HG03045 (cell line): Measurements from ENCODE around the gene PLCB4.

Experiments used
- ATAC-seq: cut with Tn5 transposase; IDR thresholded peaks from one replicate; pipeline ENCODE4 v1.9.1; 2021; ENCODE audit warnings: mild to moderate bottlenecking, moderate library complexity; ENCODE audit not compliant: unreplicated experiment

The PLCB4 gene

GRCh38 chr20:9301129-9302090, 232.5 kb downstream of the PLCB4 start:
- ATAC-seq, result no peak

DNA sequence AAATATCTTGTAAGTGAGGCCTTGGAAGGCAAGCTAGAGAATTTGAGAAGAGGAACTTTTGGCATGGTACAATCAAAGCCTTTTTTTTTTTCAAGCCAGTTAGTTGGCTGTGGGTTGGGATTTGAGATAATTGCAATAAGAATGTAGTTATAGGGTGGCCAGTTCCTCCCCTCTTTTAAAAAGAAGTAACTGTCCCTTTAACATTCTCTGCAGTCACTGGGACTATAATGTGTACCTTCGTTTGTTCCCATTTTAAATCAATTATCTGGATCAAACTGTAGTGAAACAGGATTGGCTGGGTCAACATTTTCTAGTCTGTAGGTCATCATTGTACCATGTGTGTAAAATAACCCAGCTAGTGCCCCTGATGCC, 233.2 kb downstream of the PLCB4 start:
- no peak for ATAC-seq

- no peak for ATAC-seq
Observed at GRCh38 chr20:9306521-9306920, 237.6 kb downstream of the PLCB4 start.

DNA sequence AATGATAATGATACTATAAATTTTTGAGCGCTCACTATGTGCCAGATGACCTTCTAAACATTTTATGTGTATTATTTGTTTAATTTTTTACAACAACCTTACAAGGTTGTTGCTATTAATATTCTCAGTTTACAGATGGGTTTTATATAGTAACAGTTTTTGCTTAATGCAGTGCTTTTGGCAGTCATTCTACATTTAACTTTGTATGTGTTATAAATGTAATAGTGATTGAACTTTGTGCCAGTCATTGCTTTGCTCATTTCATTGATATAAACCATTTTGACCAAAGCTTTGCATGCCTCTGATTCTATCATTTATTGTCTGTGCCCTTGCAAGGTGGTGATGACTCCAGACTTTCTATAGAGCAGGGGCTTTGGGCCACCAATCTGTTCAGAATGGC, 239.2 kb downstream of the PLCB4 start:
- no peak for ATAC-seq

DNA sequence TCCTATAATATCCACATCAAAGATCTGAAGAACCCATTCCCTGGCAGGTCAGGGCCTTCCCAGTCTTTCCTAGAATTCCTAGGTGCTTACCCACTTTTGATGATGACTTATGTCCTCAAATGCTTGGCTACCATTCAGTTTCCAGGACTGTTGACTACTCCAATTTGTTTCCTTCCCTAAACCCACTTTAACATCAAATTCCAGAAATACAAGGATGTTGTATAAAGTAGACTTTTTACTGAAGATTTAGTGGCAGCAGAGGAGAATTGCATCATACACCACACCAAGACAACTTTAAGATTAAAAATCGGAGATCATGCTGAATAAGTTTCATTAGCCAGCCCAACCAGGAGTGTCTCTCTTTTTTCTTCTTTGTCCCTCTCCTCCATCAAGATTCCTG, 242.2 kb downstream of the PLCB4 start:
- ATAC-seq, result no peak

GRCh38 chr20:9319687-9320384, 250.9 kb downstream of the PLCB4 start:
- ATAC-seq, result no peak

DNA sequence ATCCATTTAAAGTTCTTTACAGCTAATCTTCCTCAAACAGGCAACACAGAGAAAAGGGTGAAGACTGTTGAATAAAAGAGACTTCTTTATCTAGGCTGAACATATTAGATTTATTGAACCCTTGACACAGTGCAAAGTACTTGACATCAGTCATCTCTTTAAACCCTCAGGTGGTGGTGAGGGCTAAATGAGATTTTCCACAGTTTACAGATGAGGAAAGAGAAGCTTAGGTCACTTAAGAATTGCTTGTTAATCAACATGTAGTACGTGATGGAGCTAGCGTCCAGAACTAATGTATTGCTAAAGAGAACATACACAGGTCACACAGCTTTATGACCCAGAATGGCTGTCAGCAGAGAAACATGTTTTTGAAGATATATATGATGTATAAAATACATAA, 252.1 kb downstream of the PLCB4 start:
- ATAC-seq, result no peak

- no peak for ATAC-seq
Observed at GRCh38 chr20:9322661-9323060, 253.8 kb downstream of the PLCB4 start.

GRCh38 chr20:9323622-9324021, 254.7 kb downstream of the PLCB4 start:
- no peak for ATAC-seq

DNA sequence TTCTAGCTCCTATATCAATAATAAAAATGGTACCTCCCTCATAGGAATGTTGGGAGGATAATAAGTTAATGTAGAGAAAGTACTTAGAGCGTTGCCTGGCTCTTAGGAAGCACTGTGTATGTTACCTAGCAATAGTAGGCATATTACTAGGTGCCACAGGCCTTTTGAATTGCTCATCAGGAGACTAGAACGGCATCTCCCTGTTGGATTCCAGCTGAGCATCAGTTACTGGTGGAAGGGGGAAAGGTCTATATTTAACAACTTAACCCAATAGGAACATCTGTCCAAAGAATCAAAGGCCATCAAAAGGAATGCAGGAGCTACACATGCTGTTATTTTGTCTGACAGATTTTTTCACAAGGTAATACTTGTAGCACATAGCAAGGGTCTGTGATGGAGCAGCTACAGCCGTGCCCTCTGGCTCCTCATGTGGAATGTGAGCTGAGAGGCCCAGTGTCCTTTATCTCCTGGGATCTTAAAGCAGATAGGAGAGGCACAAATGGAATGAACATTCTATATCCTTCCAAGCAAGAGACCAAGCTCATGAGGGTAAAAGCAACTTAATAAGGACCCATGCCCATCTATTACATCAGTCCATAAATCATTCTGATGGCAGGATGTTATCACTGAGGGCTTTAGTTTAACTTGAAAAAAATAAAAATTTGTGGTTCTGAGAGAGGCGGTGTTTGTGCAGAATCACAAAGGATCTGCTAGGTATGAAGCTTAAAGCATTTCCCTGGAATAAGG, 260.6 kb downstream of the PLCB4 start:
- ATAC-seq, result no peak

- no peak for ATAC-seq
Observed at GRCh38 chr20:9330151-9330550, 261.3 kb downstream of the PLCB4 start.

DNA sequence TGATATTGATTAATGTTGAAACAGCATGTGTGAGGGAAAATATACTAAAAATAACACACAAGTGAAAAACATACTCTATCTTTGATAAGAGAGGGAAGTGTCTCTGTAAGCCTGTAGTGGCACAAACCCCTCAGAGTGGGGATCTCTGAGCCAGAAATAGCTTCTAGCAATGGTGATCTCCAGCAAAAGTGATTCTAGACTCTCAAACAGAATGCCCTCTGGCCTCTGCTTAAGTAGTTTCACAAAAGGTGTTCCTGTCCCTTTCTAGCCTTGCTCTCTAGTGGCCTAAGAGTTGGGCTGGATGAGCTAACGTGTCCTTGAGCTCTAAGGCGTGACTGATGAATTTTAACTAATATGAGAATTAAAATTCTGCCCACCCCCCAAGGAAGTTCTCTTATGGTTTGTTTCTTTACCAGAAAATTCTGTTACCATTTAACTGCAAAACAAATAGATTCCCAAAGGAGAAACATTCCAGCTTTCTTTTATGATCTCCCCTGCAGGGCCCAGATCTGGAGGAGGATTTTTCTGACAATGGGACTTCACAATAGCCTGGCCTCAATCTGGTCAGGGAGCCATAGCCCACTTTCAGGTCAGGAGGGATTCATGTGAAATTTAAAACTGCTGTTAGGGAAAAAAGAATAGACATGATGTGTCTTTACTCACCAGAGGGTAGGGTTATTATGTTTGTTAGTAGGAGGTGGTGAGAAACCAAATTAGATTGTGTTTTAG, 263.0 kb downstream of the PLCB4 start:
- ATAC-seq, result no peak

GRCh38 chr20:9332791-9333479, 264.0 kb downstream of the PLCB4 start:
- ATAC-seq, result no peak

GRCh38 chr20:9334866-9335265, 266.0 kb downstream of the PLCB4 start:
- no peak for ATAC-seq

DNA sequence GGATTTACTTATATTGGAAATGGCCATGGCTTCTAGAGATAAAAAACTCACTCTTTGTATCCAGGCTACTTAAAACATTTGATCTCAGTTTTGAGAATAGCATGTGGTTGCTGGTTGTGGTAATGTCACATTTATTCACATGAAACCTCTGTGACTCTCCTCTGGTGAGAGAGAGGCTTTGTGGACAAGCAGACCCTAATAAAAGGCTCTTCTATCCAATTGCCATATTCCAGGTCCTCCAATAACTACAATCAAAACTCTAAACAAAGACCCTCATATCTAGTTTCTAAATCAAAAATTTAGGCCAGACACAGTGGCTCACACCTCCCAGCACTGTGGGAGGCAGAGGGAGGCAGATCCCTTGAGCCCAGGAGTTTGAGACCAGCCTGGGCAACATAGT, 269.2 kb downstream of the PLCB4 start:
- no peak for ATAC-seq

DNA sequence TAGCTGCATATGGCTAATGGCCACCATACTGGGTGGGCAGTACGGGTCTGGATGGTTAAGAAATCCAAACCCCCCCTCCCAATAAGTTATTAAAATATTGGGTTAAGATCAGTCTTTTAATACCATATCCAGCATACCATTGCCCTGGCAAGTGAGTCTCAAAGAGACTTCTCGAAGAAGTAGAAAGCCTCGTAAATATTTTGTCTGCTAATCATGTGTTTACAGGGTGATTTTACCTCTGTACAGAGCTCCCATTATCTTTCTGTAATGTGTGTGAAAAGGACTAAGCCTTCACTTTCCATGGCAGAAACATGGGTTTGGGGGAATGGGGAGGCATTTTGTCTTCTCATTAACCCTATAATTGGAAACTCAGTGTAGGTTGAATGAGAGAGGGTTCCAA, 270.8 kb downstream of the PLCB4 start:
- ATAC-seq, result no peak

- no peak for ATAC-seq
Observed at GRCh38 chr20:9342651-9343050, 273.8 kb downstream of the PLCB4 start.

- ATAC-seq, result no peak
Observed at GRCh38 chr20:9344083-9344920, 275.4 kb downstream of the PLCB4 start.

DNA sequence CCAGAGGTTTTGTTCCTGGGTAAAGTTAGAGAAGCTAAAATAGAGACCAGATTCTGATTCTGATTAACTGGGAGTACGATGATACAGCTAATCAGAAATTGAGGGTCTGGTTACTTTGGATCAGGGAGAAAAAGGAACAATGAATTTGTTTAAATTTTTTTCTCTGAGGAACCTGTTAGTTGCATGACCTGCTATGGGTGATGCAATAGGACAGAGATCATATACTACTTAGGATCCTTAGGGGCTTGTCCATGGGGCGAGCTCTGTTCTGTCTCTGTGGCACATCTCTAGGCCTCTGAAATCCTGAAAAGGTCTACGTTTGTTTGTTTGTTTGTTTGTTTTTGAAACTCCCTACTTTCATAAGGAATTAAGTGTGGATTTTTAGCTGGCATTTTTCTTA, 279.4 kb downstream of the PLCB4 start:
- no peak for ATAC-seq
